NCI-H2196 (cell line): ENCODE data around the gene MAP3K4.

Experiments
- DNase-seq: peaks from one replicate; lab custom pipeline; 2025; ENCODE audit not compliant: unreplicated experiment; lab: John Stamatoyannopoulos, UW

The MAP3K4 gene

GRCh38 chr6:161138543-161139303 is 147.2 kb downstream of the MAP3K4 start:
- DNase-seq, result no peak

- no peak for DNase-seq
Measured at GRCh38 chr6:161139304-161139765, 147.8 kb downstream of the MAP3K4 start.

GRCh38 chr6:161139766-161140553 is 148.4 kb downstream of the MAP3K4 start:
- DNase-seq, result no peak

- DNase-seq, result no peak
Measured at GRCh38 chr6:161140554-161140875, 148.9 kb downstream of the MAP3K4 start.

DNA sequence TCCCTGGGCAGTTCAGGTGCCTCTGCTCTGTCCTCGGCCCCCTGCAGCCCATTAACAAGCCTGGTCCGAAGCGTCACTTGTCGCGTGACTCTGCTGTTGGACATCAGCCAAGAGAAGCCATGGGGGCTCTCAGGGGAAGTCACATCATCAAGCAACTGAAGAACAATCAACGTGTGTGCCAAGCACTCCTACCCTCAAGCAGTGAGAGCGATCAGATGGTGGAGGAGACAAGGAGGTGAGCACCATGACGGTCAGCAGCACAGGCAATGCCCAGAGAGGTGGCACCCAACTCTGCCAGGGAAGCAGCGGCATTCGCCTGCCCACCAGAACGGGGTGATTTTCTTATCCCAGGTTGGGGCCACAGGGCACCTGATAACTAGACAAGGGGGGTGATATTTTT is 149.6 kb downstream of the MAP3K4 start:
- no peak for DNase-seq

DNA sequence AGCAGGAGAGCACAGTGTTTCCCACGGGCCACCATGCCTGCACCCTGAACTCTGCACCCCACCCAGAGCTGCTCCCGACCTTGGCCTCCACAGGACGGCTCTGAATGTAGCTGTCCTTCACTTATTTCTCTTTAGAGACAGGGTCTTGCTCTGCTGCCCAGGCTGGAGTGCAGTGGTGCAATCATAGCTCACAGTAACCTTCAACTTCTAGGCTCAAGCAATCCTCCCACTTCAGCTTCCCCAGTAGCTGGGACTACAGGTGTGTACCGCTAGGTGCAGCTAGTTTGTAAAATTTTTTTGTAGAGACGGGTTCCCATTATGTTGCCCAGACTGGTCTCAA is 151.4 kb downstream of the MAP3K4 start:
- no peak for DNase-seq

DNA sequence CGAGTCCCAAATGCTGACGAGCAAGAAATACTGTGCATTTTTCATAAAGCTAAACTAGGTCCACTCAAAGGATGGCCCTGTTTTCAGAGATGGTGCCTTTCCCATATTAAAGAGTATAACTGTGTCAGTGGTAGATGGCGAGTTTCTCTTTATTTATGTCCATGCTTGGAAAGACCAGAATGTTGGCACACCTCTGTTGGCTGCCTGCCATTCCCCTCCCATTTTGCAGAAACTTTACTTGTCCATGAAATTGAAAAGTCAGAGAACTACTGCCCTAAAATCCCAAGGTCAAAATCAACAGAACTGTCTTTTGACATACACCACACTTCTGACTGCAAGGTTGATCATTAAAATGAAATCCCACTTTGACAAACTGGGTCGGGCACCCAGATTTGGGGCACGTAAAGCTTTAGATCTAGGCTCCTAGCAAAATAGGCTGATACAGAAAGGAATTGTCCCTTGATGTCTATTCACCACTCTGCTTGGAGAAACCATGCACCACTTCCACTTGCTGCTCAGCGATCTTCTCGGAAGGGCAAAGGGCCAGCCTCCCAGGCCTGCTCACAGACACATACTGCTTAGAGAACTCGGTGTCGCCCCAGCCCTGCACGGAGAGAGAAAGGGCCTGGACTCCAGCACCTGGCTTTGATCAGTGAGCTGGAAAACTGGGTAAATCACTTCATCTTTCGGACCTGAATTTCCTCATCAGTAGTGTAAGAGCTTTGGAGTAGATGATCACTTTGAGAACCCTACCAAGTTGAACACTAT is 152.3 kb downstream of the MAP3K4 start:
- DNase-seq, result no peak

DNA sequence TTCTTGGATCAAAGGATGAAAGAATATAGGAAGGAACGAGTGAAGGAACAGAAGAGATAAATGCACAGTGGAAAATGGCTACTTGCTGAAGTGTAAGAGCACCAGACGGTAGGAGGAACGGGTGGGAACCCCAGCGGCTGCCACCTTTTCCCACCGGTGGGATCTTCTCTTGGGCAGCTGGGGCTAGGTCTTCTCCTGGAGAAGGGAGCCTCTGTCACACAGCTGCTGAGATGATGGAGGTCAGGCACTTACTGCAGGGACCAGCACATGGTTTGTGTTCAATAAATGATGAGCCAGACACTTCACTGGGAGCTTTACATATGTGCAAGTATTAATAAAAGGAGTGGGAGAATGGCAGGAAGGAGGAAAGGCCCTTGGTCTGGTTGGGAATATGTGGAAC is 158.6 kb downstream of the MAP3K4 start:
- DNase-seq, result no peak

GRCh38 chr6:161150566-161150965 is 159.0 kb downstream of the MAP3K4 start:
- no peak for DNase-seq

DNA sequence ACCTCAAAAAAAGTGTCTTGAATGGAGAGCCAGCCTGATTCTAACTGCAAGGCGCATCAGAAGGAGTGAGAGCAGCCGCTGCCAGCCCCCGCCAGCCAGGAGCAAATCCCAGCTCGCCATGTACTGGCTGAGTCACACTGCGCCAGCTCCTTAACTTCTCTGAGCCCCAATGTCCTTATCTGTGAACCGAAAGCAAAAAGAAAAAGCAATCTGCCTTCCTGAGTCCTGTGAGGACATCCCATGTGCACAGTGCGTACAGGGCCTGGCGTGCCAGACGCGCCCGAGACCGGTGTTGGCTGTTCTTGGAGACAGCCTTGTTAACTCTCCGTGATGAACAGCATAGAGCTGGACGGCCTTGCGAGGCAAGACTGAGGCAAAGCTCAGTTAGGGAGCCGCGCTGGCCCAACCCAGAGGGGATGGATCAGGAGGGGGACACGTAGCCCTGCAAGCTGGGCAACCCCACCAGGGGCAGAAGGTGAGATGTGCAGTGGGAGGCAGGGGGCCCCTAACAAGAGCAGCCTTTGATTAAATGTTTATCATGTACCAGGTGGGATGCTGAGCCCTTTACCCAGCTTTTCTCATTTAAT is 159.6 kb downstream of the MAP3K4 start:
- no peak for DNase-seq

DNA sequence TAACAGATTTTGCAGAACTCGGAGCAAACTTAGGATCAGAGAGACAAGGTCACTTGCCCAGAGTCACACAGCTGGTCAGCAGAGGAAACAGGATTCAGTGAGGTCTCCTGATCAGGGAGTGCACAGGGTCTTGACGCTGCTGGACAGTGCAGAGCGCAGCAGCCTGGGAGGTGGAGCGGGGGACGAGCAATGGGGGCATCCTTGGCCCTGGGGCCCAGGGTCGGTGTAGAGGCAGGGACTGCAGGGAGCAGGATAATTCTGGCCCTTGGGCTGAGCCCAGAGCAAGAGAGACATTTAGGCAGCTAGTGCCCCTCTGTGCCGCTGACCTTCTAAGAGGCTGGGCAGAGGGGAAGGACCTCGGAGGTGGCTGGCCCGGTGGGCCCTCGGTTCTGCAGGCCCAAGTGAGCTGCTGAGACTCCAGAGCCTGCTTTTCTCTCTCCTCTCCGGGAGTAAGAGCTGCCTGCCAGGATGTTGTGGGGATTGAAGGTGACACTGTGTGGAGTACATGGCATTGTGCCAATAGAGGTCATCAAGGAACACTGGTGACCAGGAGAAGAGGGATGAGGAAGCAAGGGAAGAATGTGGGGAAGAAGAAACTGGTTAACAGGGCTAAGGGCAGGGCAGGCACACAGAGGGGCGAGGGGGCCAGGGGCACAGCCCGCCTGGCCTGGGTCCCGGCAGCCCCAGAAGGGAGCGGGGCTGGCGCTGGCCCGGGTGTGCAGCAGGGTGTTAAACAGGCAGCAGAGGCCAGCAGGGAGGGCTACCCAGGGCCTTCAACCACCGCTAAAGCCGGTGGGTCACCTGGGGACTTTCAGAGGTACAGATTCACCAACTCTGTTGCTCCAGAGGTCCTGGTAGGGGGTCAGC is 160.3 kb downstream of the MAP3K4 start:
- no peak for DNase-seq

GRCh38 chr6:161152527-161152862 is 160.9 kb downstream of the MAP3K4 start:
- no peak for DNase-seq

DNA sequence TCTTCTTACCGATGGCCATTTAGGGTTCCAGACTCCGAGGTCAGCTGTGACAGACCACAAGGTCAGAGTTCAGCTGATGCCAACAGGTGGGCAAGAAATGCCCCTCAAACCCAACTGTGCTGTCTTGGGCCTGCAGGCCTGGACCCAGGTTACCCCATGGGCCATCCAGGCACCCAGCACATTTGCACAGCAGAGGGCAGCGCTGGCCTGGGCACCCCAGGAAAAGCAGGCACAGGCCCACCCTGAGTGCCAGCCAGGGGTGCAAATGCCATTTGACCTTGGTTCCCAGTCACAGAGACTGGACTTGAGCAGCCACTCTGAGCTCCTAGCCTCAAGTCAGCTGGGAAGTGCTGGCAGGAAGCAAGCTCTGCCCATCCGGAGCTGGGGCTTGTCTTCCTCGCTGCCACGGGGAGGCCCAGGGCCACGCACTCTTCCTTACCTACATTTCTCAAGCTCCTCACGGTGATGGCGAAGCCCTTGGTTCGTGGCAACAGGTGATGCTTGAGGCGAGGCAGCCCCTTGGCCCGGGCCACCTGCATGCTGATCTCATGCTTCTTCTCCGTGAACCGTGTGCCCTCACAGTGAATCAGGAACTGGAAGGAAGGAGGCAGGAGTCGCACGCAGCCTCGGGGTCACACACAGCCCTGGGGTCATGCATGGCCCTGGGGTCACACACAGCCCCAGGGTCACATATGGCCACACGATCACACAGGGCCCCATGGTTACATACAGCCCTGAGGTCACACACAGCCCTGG is 161.5 kb downstream of the MAP3K4 start:
- no peak for DNase-seq

GRCh38 chr6:161153725-161154124 is 162.2 kb downstream of the MAP3K4 start:
- DNase-seq, result no peak

DNA sequence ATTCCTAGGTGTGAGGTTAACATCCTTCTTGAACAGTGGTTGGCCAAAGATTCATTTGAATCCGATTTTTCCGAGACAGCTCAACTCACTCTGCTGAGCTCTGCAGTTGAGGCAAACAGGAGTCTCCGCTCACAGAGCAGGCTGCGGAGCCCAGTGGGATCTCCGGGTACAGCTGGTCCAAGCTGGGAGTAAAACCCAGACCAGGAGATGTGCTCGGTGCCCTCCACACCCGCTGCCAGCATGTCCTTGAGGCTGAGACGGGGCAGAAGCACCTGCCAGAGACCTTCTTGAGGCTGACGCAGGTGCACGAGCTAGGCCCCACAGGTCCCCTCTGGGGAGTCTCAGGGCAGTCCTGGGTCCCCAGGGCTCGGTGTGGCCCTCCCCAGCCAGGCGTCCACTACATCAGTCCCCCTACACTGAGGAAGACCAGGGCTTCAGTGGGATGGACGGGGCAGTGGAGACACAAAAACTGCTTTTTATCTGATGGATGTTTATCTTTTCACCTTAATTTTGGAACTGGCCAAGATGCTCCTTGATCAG is 163.3 kb downstream of the MAP3K4 start:
- DNase-seq, result no peak

GRCh38 chr6:161161121-161161520 is 169.6 kb downstream of the MAP3K4 start:
- no peak for DNase-seq

DNA sequence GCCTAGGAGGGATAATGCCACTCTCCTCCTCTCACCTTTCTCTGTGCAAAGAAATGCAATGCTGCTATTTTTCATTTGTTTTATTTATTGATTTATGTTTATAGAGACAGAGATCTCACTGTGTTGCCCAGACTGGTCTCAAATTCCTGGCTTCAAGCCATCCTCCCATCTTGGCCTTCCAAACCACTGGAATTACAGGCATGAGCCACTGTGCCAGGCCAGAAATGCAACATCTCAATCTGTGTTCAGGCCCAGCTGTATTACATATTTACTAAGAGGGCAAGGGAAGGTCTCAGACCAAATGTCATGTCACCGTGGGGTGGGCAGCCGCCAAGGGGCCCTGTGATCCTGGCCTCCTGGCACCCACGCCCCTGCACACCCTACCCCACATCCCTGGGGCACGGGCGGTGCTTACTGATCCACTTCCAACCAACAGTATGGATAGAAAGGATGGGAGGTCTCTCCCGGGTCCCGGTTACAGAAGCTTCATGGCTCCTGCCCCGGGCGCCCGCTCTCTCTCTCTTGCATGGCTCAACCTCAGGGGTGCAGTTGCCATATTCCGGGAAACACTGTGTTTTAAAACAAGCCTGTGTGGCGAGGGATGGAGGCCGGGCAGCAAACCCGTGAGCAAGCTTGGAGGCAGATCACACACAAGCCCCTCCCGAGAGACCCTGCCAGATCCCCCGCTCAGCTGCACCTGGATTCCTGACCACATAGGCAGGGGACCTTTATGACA is 170.5 kb downstream of the MAP3K4 start:
- DNase-seq, result no peak

- no peak for DNase-seq
Measured at GRCh38 chr6:161162722-161163121, 171.2 kb downstream of the MAP3K4 start.
